ENCODE results near the gene CIZ1.
A peak's percentile ranks its signal among the peaks of the same experiment; 100 is the strongest.

The CIZ1 gene

GRCh38 chr9:128167209-128167608 is 24.2 kb downstream of the CIZ1 start:
- H4K91ac ChIP-seq (ENCODE audit: low read depth, low read length, poor library complexity), result no peak overlapping the region
- no peaks in the 10 kb centered on the region for H3K4me1 ChIP-seq (ENCODE audit: control insufficient read depth in 2 of 2, insufficient read depth in 1 of 2, low read depth in 1 of 2, low read length in 2 of 2)
- H2BK12ac ChIP-seq (ENCODE audit: low read length), result no peak overlapping the region
- no peak overlapping the region for H3K14ac ChIP-seq (ENCODE audit: low read length)
- H2AK5ac ChIP-seq (ENCODE audit: low read depth, low read length), result no peak overlapping the region
- no peak overlapping the region for H2BK120ac ChIP-seq (ENCODE audit: low read depth, low read length)
- no peak overlapping the region for H3K4me3 ChIP-seq (ENCODE audit: low read length in 2 of 2)
- no peak overlapping the region for H3K23ac ChIP-seq (ENCODE audit: low read depth, low read length, poor library complexity)
- no peak overlapping the region for H3K9ac ChIP-seq (ENCODE audit: low read depth, low read length, poor library complexity)
- no peak overlapping the region for H2BK15ac ChIP-seq (ENCODE audit: low read length)
- no peak overlapping the region for H2AFZ ChIP-seq (ENCODE audit: low read length)
- peaks cover 2% of the 10 kb centered on the region for H3K79me1 ChIP-seq (ENCODE audit: low read depth, low read length)
- no peak overlapping the region for H4K8ac ChIP-seq (ENCODE audit: low read depth, low read length)
- H3K18ac ChIP-seq (ENCODE audit: low read length), result no peak overlapping the region
- no peaks in the 10 kb centered on the region for H3K27me3 ChIP-seq (ENCODE audit: control insufficient read depth in 3 of 3, insufficient read depth in 3 of 3, low read depth in 1 of 3, low read length in 3 of 3)
- H3K9me3 ChIP-seq (replicated peaks in 1 of 2; ENCODE audit: control insufficient read depth in 2 of 2, insufficient read depth in 1 of 2, low read depth in 1 of 2, low read length in 2 of 2), result no peaks in the 10 kb centered on the region
- no peak overlapping the region for H2BK5ac ChIP-seq (ENCODE audit: low read length)
- no CpG with 5 or more reads among the region's 4 CpGs for WGBS, 2 donors (ENCODE audit: extremely low coverage in 2 of 2, insufficient read length in 2 of 2, insufficient replicate concordance in 1 of 2)
- H3K36me3 ChIP-seq (replicated peaks in 1 of 2; ENCODE audit: control insufficient read depth in 2 of 2, insufficient read depth in 2 of 2, low read length in 2 of 2), result peaks cover 56 to 84% of the 10 kb centered on the region in 2 donors
- no peak overlapping the region for H3K4me2 ChIP-seq (ENCODE audit: insufficient read depth, low read length, poor library complexity, severe bottlenecking)
- H3K4ac ChIP-seq (ENCODE audit: low read length), result no peak overlapping the region
- no peak overlapping the region for H3K27ac ChIP-seq (replicated peaks; ENCODE audit: low read length)
- DNase-seq (ENCODE audit: low spot score), result no peak

DNA sequence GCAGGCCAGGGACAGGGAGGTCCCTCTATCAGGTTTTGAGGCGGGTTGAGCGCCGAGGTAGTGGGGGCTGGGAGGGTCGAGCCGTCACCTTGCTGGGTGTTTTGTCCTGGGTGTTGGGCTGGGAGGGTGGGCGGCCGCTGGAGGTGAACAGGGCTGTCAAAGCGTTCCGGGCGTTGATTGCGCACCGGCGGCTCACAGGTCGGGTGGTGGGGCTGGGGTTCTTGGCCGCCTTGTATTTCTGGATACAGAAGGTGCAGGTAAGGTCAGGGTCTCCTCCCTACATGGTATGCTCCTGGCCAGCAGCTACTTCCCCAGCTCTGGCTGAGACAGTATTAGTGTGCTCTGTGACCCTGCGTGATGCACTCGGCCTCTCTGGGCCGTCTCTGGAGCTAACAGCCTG is 25.2 kb downstream of the CIZ1 start:
- Histone ChIP-seq H3K9me3 (replicated peaks in 1 of 2; ENCODE audit: control insufficient read depth in 2 of 2, insufficient read depth in 1 of 2, low read depth in 1 of 2, low read length in 2 of 2) (no peaks in the 10 kb centered on the region), H2BK15ac (ENCODE audit: low read length) (no peak overlapping the region), H3K4me1 (ENCODE audit: control insufficient read depth in 2 of 2, insufficient read depth in 1 of 2, low read depth in 1 of 2, low read length in 2 of 2) (peaks cover 0 to 1% of the 10 kb centered on the region in 2 donors), H3K27ac (replicated peaks; ENCODE audit: low read length) (no peak overlapping the region), H4K91ac (ENCODE audit: low read depth, low read length, poor library complexity) (no peak overlapping the region), H3K18ac (ENCODE audit: low read length) (no peak overlapping the region), H3K14ac (ENCODE audit: low read length) (no peak overlapping the region), H2AFZ (ENCODE audit: low read length) (no peak overlapping the region), H3K79me1 (ENCODE audit: low read depth, low read length) (peaks cover 3% of the 10 kb centered on the region), H3K4ac (ENCODE audit: low read length) (no peak overlapping the region), H3K4me3 (ENCODE audit: low read length in 2 of 2) (no peak overlapping the region), H3K4me2 (ENCODE audit: insufficient read depth, low read length, poor library complexity, severe bottlenecking) (no peak overlapping the region), H2BK5ac (ENCODE audit: low read length) (no peak overlapping the region), H2BK12ac (ENCODE audit: low read length) (no peak overlapping the region), H2AK5ac (ENCODE audit: low read depth, low read length) (no peak overlapping the region), H3K23ac (ENCODE audit: low read depth, low read length, poor library complexity) (no peak overlapping the region), H3K27me3 (ENCODE audit: control insufficient read depth in 3 of 3, insufficient read depth in 3 of 3, low read depth in 1 of 3, low read length in 3 of 3) (no peaks in the 10 kb centered on the region), H4K8ac (ENCODE audit: low read depth, low read length) (no peak overlapping the region), H2BK120ac (ENCODE audit: low read depth, low read length) (no peak overlapping the region), H3K36me3 (replicated peaks in 1 of 2; ENCODE audit: control insufficient read depth in 2 of 2, insufficient read depth in 2 of 2, low read length in 2 of 2) (peaks cover 60 to 83% of the 10 kb centered on the region in 2 donors), H3K9ac (ENCODE audit: low read depth, low read length, poor library complexity) (no peak overlapping the region)
- no CpG with 5 or more reads among the region's 18 CpGs for WGBS, 2 donors (ENCODE audit: extremely low coverage in 2 of 2, insufficient read length in 2 of 2, insufficient replicate concordance in 1 of 2)
- DNase-seq (ENCODE audit: low spot score), result no peak

GRCh38 chr9:128164307-128164885 is 27.0 kb downstream of the CIZ1 start:
- no peak for DNase-seq (ENCODE audit: low spot score)
- no peak overlapping the region for H3K18ac ChIP-seq (ENCODE audit: low read length)
- H4K91ac ChIP-seq (ENCODE audit: low read depth, low read length, poor library complexity), result no peak overlapping the region
- H2BK120ac ChIP-seq (ENCODE audit: low read depth, low read length), result no peak overlapping the region
- no peak overlapping the region for H2AK5ac ChIP-seq (ENCODE audit: low read depth, low read length)
- H3K23ac ChIP-seq (ENCODE audit: low read depth, low read length, poor library complexity), result no peak overlapping the region
- H3K36me3 ChIP-seq (replicated peaks in 1 of 2; ENCODE audit: control insufficient read depth in 2 of 2, insufficient read depth in 2 of 2, low read length in 2 of 2), result peaks cover 53 to 66% of the 10 kb centered on the region in 2 donors
- H3K27me3 ChIP-seq (ENCODE audit: control insufficient read depth in 3 of 3, insufficient read depth in 3 of 3, low read depth in 1 of 3, low read length in 3 of 3), result no peaks in the 10 kb centered on the region
- H3K4me3 ChIP-seq (ENCODE audit: low read length in 2 of 2), result no peak overlapping the region
- H3K79me1 ChIP-seq (ENCODE audit: low read depth, low read length), result peaks cover 10% of the 10 kb centered on the region
- peak overlapping the region; percentile 30 for H3K27ac ChIP-seq (replicated peaks; ENCODE audit: low read length)
- H3K4me2 ChIP-seq (ENCODE audit: insufficient read depth, low read length, poor library complexity, severe bottlenecking), result no peak overlapping the region
- no peak overlapping the region for H3K4ac ChIP-seq (ENCODE audit: low read length)
- WGBS, 2 donors (ENCODE audit: extremely low coverage in 2 of 2, insufficient read length in 2 of 2, insufficient replicate concordance in 1 of 2), result no CpG with 5 or more reads among the region's 14 CpGs
- H2BK5ac ChIP-seq (ENCODE audit: low read length), result no peak overlapping the region
- H2BK15ac ChIP-seq (ENCODE audit: low read length), result no peak overlapping the region
- no peak overlapping the region for H3K14ac ChIP-seq (ENCODE audit: low read length)
- H3K4me1 ChIP-seq (ENCODE audit: control insufficient read depth in 2 of 2, insufficient read depth in 1 of 2, low read depth in 1 of 2, low read length in 2 of 2), result peaks cover 2 to 12% of the 10 kb centered on the region in 2 donors
- H3K9me3 ChIP-seq (replicated peaks in 1 of 2; ENCODE audit: control insufficient read depth in 2 of 2, insufficient read depth in 1 of 2, low read depth in 1 of 2, low read length in 2 of 2), result no peaks in the 10 kb centered on the region
- H3K9ac ChIP-seq (ENCODE audit: low read depth, low read length, poor library complexity), result no peak overlapping the region
- H4K8ac ChIP-seq (ENCODE audit: low read depth, low read length), result no peak overlapping the region
- no peak overlapping the region for H2BK12ac ChIP-seq (ENCODE audit: low read length)
- H2AFZ ChIP-seq (ENCODE audit: low read length), result no peak overlapping the region

DNA sequence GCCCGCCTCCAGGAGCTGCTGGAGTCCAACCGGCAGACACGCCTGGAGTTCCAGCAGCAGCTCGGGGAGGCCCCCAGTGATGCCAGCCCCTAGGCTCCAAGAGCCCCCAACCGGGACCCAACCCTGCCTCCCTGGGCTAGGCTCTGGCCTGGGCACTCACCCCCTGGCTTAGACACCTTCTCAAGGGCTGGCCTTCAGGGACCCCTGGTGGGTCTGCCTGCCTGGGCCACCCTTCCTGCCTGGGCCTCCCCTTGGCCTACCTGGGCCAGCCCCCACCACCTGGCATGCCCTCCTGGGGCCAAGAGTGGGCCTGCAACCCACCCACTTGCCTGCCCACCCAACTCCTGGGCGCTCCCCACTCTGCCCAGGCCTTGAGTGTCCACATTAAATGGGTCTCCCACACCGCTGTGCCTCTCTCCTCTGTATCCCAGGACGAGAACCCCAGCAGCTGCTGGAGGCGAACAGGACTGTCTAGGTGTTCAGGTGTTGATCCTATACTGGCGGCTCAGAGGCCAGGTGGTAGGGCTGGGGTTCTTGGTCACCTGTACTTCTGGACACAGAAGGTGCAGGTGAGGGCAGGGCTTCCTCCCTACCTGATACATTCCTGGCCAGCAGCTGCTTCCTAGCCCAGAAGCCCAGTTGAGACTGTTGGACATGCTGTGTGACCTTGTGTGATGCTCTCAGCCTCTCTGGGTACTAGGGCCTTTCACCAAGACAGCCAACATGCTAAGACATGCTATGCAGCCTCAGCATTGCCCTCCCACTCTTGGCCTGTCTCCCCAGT is 27.7 kb downstream of the CIZ1 start:
- Histone ChIP-seq H4K8ac (ENCODE audit: low read depth, low read length) (no peak overlapping the region), H4K91ac (ENCODE audit: low read depth, low read length, poor library complexity) (no peak overlapping the region), H3K4me1 (ENCODE audit: control insufficient read depth in 2 of 2, insufficient read depth in 1 of 2, low read depth in 1 of 2, low read length in 2 of 2) (peaks cover 4 to 12% of the 10 kb centered on the region in 2 donors), H3K27ac (replicated peaks; ENCODE audit: low read length) (no peak overlapping the region), H2AK5ac (ENCODE audit: low read depth, low read length) (peak overlapping the region; percentile 42), H3K18ac (ENCODE audit: low read length) (no peak overlapping the region), H3K27me3 (ENCODE audit: control insufficient read depth in 3 of 3, insufficient read depth in 3 of 3, low read depth in 1 of 3, low read length in 3 of 3) (no peaks in the 10 kb centered on the region), H3K36me3 (replicated peaks in 1 of 2; ENCODE audit: control insufficient read depth in 2 of 2, insufficient read depth in 2 of 2, low read length in 2 of 2) (peaks cover 47 to 59% of the 10 kb centered on the region in 2 donors), H3K14ac (ENCODE audit: low read length) (no peak overlapping the region), H3K4ac (ENCODE audit: low read length) (no peak overlapping the region), H2BK15ac (ENCODE audit: low read length) (no peak overlapping the region), H2BK5ac (ENCODE audit: low read length) (no peak overlapping the region), H2BK120ac (ENCODE audit: low read depth, low read length) (no peak overlapping the region), H3K79me1 (ENCODE audit: low read depth, low read length) (peaks cover 10% of the 10 kb centered on the region), H3K9me3 (replicated peaks in 1 of 2; ENCODE audit: control insufficient read depth in 2 of 2, insufficient read depth in 1 of 2, low read depth in 1 of 2, low read length in 2 of 2) (no peaks in the 10 kb centered on the region), H3K4me3 (ENCODE audit: low read length in 2 of 2) (no peak overlapping the region), H2AFZ (ENCODE audit: low read length) (no peak overlapping the region), H3K23ac (ENCODE audit: low read depth, low read length, poor library complexity) (no peak overlapping the region), H3K4me2 (ENCODE audit: insufficient read depth, low read length, poor library complexity, severe bottlenecking) (no peak overlapping the region), H2BK12ac (ENCODE audit: low read length) (no peak overlapping the region), H3K9ac (ENCODE audit: low read depth, low read length, poor library complexity) (no peak overlapping the region)
- no CpG with 5 or more reads among the region's 10 CpGs for WGBS, 2 donors (ENCODE audit: extremely low coverage in 2 of 2, insufficient read length in 2 of 2, insufficient replicate concordance in 1 of 2)
- DNase-seq (ENCODE audit: low spot score), result no peak

All from neuronal stem cell (in vitro differentiated cells).